Measurements from ENCODE around the gene APP. TPM values are rescaled to one million over a fixed set of nuclear protein-coding genes. Genes with fewer than 3 reads are reported as not detected.

The APP gene
- total RNA-seq: 136 TPM

DNA sequence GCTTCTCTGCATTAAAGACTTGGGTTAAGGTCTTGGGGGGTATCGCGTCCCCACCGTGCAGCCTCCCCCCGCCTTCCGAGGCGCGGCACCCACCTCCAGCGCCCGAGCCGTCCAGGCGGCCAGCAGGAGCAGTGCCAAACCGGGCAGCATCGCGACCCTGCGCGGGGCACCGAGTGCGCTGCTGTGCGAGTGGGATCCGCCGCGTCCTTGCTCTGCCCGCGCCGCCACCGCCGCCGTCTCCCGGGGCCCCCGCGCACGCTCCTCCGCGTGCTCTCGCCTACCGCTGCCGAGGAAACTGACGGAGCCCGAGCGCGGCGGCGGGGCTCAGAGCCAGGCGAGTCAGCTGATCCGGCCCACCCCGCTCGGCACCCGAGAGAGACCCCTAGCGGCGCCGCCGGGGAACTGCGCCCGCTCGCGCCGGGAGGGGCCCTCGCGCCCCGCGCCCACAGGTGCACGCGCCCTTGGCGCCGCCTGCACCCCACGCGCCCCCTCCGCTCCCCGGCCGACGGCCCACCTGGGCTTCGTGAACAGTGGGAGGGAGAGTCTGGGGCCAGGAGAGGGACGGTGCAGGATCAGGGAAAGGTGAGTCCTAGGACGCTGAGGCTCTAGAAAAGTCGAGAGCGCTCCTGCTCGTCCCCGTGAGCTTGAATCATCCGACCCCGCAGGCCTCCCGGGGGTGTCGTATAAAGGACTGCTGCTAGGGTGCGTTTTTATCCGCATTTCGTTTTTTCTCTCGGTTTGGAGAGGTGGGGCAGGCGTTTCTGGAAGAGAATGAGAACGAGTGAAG is at the start of gene APP:
Gene APP, minus strand, starts transcription at position 300 of the 787 bp plus-strand sequence. Its CDS starts 150 bp downstream, at position 150.
- ATAC-seq: peak; percentile 90
- peak; percentile 90 for DNase-seq (ENCODE audit: low spot score)

DNA sequence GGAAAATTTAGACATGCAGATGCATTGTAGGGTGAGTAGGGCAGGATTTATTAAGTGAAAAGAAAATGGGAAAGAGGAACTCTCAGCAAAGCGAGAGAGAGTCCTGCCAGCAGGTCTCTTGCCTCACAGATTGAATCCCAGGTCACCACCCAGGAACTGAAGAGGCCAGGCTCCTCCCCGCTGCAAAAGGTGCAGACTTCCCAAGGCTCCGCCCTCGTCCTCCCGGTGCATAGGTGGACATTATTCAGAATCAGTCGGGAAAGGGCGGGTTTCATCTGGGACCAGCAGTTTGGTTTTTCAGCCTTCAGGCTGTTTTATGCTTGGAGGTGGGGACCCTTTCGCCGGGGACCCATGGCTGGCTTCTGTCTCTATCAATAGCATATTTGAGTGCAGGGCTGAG is 41.6 kb upstream of the APP start:
- ATAC-seq: no peak
- no peak for DNase-seq (ENCODE audit: low spot score)

DNA sequence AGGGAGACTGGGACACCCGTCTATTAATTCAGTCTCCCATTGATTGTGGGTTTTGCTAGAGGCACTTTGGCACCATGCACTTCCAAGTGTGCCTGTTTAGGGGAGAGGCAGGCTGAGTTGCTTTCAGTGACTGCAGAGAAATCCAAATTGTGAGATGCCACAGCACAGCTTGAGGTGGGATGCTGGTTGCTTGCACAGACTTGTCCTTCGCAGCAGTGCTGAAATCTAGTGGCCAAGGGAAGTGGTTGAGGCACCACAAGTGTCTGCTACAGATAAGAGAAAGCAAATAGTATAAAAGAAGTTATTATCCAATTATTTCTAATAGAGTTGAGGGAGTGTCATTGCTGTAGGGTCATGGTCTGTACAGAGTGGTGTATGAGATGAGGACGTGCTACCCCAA is 40.0 kb upstream of the APP start:
- ATAC-seq: no peak

DNA sequence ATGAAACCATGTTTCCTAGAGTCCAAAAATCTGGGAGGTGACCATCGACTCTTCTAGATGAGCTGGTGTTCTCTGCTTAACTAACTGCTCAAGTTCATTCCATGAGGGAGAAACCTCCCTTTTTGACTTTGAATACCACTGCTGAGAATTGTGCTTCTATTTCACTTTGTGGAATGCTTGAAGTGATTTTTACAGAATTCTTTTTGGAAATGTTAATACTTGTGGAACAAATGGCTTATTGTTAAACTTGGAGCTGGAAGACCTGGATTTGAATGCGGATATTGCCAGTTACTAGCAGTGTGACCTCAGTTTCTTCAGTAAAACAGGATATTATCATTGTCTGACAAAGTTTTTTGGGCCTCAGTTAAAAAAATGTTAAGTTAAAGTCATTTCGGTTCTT is 36.5 kb upstream of the APP start:
- no peak for ATAC-seq
- DNase-seq (ENCODE audit: low spot score): no peak

More for the DNA sequence above, 40.0 kb upstream of the APP start:
- no peak for DNase-seq (ENCODE audit: low spot score)

DNA sequence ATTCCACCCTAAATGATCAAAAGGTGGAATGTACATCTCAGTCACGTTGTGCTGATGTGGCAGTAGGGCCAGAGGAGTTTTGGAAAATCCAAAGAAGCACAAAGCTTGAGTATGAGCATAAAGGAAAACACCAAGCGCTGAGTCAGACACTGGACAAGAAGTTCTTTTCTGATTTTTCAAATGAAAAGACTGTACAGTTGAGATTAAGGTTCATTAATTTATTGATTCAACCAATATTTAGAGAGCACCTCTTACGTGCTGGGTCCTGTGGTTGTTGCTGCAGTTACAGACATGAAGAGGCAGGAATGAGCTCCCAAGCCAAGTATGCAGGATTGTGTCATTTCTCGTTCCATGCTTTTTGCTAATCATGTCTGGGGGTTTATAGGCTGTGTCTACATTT is 28.9 kb upstream of the APP start:
- ATAC-seq: no peak
- no peak for DNase-seq (ENCODE audit: low spot score)

DNA sequence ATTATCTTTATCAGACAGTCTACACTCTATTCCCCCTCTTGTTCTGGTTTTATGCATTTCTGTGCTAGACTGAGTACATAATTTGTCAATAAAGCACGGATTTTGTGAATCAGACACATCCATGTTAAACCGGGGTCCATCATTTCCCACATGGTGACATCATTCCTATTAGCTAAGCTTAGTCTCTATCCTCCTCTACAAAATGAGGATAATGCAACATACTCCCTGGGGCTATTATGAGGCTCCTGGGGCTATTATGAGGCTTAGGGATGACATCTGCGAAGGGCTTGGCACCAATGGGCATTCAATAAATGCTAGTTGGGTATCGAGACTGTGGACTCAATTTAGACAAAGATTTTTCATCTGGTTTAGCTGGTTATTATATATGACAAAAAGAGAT is 25.1 kb upstream of the APP start:
- DNase-seq (ENCODE audit: low spot score) (no peak), ATAC-seq (no peak)

DNA sequence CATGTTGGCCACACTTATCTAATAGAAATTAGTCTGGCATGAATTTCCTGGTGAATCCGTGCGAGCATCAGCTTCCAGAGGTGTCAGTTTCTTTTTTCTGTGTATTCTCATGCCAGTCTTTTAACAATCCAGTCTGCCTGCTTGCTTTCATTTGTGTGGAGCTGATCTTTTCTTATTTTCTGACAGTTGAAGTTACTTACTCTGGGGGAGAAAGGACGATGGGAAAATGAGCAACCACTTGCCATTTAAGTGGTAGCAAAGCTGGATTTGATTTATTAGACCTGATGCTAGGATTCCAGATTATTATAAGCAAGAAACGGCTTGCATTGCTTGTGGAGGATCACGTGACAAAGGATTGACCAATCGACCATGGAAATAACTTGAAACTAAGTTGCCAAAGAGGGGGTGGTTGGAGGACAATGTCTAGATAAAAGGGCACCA is 24.3 kb upstream of the APP start:
- no peak for ATAC-seq
- no peak for DNase-seq (ENCODE audit: low spot score)

DNA sequence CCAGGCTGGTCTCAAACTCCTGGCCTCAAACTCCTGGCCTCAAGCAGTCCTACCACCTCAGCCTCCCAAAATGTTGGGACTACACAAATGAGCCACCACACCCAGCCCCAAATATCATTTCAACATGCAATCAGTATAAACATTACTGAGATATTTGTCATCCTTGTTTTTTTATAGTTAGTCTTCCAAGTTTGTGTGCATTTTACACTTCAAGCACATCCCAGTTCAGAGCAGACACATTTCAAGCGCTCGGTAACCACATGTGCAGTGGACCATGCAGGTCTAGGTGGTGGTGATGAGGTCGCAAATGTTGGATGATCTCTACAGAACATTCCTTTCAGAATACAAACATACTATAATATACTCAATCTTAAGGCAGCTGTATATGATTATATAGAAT is 23.8 kb upstream of the APP start:
- ATAC-seq: no peak
- no peak for DNase-seq (ENCODE audit: low spot score)

DNA sequence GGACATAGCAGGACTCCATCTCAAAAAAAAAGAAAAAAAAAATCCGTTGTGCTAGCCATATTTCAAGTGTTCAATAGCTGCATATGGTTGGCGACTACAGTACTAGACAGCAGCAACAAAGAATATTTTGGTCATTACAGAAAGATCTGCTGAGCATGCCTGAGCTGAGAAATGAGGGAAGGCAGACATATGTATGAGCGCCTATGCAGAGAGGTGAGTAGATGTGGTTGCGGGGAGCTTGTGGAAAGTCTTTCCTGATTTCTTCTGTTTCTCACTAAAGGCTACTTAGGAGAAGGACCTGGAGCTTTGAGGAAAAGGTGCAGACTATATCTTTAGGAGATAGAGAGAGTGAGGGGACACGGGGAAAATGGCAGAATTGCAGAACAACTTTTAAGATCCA is 21.0 kb upstream of the APP start:
- DNase-seq (ENCODE audit: low spot score) (no peak), ATAC-seq (no peak)

DNA sequence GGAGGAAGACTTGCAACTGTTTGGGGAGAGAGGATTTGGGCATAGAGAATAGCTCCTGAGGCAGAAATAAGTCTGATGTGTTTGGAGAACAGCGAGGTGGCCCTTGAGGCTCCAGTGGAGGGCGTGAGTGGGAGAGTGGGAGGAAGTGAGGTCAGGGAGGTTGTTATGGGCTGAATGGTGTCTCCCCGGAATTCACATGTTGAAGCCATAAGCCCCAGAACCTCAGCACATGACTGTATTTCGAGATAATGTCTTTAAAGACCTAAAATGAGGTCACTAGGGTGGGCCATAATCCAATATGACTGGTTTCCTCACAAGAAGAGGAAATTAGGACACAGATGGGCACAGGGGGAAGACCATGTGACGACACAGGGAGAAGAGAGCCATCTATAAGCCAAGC is 17.9 kb upstream of the APP start:
- no peak for DNase-seq (ENCODE audit: low spot score)
- ATAC-seq: no peak

DNA sequence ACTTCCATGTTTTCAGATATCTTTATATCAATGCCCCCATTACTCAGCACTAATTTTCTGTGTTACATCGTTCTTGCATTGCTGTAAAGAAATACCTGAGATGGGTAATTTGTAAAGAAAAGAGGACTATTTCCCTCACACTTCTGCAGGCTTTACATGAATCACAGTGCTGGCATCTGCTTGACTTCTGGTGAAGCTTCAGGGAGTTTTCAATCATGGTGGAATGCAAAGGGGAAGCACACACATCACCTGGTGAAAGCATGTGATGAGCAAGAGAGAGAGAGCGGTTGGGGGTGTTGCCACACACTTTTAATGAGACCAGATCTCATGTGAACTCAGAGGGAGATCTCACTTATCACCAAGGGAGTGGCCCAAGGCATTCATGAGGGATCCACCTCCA is 14.9 kb upstream of the APP start:
- ATAC-seq: no peak
- DNase-seq (ENCODE audit: low spot score): no peak

DNA sequence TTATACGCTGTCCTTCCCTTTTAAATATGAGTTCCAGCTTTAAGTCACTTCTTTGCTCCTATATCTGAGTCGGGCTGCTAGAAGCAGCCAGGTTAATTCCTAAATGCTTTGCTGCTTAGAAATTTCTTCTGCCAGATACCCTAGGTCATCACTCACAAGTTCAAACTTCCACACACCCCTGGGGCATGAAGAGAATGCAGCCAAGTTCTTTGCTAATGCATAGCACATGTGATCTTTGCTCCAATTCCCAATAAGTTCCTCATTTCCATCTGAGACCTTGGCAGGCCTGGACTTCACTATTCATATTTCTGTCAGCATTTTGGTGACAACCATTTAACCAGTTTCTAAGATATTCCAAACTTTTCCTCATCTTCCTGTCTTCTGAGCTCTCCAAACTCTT is 14.5 kb upstream of the APP start:
- ATAC-seq (no peak), DNase-seq (ENCODE audit: low spot score) (no peak)

DNA sequence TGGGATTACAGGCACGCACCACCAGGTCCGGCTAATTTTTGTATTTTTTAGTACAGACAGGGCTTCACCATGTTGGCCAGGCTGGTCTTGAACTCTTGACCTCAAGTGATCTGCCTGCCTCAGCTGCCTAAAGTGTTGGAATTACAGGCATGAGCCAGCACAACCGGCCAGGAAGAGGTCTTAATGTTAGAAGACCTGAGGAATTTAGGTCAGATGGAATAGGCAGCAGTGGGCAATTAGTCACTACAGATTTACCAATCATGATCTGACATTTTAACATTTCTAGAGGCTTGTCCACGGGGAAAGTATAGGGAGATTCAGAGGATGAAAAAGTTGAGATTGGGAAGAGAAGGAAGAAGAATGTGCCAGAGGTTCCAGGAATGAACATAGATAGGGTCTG is 8.9 kb upstream of the APP start:
- no peak for DNase-seq (ENCODE audit: low spot score)
- ATAC-seq: no peak

DNA sequence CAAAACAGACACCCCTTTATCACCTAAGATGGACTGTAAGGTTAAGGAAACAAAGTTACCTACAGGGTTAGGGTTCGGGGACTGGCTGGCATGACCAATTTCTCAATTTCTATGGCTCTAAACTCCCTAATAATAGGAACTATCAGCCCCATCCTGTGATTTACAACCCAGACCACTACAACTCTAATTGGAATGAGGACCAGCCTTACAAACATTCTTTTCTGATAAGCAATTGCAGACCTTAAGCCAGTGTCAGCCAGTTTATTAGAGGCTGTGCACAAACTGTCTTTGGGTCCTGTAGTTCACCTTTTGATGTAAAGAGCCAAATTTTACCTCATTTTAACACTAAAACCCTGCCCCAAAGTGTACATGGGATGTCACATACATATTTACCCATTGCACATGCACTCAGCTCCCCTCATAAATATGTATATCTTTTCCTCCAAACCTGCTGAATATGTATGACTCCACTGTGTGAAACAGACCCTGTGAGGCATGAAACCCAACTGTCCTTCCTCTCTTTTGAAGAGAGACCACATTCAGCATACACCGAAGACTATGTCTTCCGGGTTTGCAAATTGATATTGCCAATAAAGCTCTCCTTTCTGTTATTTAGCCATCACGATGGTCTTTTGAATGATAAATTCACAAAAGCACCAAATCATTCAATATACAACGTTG is 7.3 kb upstream of the APP start:
- ATAC-seq (no peak), DNase-seq (ENCODE audit: low spot score) (no peak)

DNA sequence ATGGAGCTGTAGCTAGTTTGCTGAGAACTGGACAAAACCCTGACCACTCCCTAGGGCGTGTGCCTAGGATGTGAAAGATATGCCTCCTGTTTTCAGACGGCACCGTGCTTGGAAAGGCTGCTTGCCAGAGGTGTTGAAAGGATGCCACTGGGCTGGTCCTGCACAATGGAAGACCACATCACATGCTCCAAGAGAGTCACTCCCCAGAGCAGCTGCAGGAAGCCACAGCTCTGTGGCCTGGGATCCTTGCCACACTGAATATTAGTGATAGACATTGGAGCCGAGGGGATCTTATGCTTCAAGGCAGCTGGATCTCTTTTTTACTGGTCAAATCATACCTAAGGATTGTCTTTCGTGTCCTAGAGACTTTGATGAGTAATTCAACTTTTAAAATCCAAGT is 6.6 kb upstream of the APP start:
- no peak for DNase-seq (ENCODE audit: low spot score)

DNA sequence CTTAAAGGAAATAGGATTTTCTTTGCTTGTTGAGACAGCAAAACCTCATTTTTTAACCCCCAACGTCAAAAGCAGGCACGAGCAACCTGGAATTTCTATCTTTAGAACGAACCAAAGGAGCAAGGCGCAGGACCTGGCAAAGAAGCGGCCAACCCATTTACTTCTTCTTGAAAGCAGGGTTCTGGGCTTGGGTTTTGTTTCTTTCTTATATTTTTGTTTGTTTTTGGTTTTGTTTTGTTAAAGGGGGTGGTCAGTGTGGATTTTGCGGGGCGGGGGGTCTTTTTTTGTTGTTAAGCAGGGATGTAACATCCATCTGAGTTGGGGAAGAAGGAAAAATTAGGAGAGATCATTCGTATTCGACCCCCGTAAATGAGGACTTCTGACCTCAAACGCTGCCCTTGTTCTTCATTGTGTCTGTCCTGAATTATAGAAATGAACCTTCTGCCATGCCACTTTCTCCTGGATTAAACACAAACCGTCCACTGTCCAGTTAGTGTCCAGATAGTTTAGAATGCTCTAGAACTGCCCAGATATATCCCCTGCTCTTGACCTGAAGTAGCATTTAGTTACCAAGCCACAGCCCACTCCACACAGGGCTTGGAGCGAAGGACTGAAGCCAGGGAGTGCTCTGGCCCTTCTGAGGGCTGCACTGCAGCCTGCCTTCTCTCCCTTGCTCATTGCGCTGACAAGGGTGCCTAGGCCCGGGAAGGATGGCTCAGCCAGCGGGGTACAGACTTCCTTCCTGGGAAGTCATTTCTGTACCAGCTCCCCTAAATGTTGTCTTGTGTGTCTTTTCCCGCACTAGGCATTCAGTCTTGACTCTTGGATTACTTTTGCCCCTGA is 909 bp upstream of the APP start:
- DNase-seq (ENCODE audit: low spot score) (no peak), ATAC-seq (no peak)

More for the DNA sequence above, 6.6 kb upstream of the APP start:
- no peak for ATAC-seq

DNA sequence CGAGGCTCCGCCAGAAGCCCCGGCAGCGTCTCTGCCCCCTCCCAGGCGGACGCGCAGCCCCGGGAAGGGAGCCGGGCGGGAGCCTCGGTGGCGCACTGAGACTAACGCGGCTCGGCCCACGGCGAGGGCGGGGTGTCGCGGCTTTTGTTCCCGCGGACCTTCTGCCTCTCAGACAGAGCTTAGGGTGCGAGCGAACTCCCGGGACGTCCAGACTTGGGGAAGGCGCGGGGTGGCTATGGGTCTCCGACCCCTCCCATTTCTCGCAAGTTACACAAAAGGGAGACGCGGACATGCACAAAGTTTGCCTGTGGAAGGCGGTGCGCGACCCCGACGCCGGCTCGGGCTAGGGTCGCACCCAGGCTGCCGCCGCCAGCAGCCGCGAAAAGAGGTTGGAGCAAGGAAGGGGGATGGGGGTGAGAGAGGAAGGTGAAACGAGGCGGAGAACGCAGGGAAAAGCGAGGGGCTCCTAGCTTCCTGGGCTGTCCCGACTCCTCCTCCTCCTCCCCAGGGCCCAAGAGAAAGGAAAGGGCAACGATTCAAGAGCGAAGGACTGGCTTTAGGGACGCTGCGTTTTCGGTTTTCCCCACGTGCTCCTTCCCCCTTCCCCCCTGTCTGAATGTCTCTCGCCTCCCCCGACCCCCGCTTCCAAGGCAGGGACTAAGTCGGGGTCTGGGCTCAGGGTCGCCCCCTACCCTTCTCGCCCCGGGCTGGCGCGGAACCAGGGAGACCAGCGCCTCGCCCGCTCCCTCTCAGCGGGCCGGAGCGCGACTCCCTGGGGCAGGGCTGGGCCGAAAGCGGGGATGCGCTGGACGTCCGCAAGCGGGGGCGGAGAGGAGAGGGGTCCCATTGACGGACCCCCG is 729 bp downstream of the APP start:
- peak; percentile 70 for ATAC-seq
- DNase-seq (ENCODE audit: low spot score): peak; percentile 68

DNA sequence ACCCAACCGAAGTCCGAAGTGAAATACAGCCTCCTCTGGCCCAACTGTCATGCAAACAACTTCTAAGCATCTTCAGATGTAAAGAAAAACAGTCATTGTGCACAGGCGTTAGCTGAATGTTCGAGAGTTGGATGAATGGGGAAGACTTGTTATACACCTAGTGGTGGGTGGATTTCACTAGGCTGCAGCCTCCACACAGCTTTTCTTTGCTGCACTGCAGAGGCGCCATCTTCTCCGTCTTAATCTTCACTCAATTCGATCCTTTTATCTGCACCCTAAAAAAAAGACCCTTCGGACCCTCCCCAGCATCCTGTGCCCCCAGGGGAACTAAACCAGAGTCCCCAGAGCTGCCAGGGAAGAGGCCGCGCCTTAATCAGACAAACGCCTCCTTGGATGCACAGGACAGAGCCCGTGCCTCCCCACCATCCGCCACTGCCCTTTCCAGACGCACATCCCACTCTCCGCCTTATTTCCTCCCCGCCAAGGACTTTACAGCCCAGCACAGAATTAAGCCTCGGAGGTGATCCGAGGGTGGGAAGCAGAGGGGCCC is 1.4 kb downstream of the APP start:
- no peak for DNase-seq (ENCODE audit: low spot score)

DNA sequence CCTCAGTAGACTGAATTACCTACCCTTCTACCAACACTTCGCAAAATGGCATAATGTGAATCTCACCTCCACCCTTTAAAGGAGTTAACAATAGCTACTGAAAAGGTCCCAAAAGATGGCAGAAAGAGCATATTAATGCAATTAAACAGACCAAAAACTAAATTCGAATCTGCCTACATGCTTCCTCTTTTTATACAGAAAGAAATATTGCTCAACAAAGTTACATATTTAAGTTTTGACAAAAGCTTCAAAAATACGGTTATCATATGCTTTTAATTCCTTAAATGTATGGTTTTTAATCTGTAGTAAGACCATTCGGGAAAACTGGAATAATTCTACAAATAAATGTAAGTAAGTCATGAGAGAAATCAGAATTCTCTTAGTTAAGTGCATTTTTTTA is 2.2 kb downstream of the APP start:
- no peak for DNase-seq (ENCODE audit: low spot score)
- ATAC-seq: no peak

More for the DNA sequence above, 1.4 kb downstream of the APP start:
- peak; percentile 39 for ATAC-seq

DNA sequence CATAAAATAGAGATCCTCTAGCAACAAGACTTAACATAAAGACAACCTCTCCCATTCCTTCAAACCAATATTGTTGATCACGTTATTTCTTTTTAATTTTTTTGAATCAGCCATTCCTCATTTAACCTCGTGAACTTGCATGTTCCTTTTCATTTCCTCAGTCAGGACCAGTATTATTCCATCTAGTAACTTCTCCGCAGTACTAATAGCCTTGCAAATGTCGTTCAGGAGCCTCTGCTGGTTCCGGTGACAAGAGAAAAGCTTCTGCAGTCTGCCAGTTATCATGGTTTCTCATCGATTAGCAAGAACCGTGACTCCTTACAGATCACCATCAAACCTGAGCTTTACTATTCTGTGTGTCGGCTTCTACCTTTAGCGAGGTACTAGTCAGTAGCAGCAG is 3.0 kb downstream of the APP start:
- no peak for DNase-seq (ENCODE audit: low spot score)
- ATAC-seq: no peak
